ENCODE measurements around the gene CLN6.

CLN6 gene

GRCh38 chr15:68166847-68167246 is 62.7 kb downstream of the CLN6 start:
- no peak for TF ChIP-seq CTCF (IDR thresholded peaks at IDR 0.05)
- DNase-seq: no peak
- H3K4me1 Mint-ChIP-seq: no peaks in the 10 kb centered on the region
- no peaks in the 10 kb centered on the region for H3K9me3 Mint-ChIP-seq
- H3K4me3 Mint-ChIP-seq: no peak overlapping the region
- H3K36me3 Mint-ChIP-seq (ENCODE audit: low read depth): peaks cover 51% of the 10 kb centered on the region
- H3K27me3 Mint-ChIP-seq (ENCODE audit: low read depth, poor library complexity): no peaks in the 10 kb centered on the region
- H3K27ac Mint-ChIP-seq: no peak overlapping the region

GRCh38 chr15:68163191-68163590 is 66.3 kb downstream of the CLN6 start:
- Mint-ChIP-seq H3K27me3 (ENCODE audit: low read depth, poor library complexity) (no peaks in the 10 kb centered on the region), H3K4me1 (no peaks in the 10 kb centered on the region)

GRCh38 chr15:68158046-68158628 is 71.4 kb downstream of the CLN6 start:
- no peak overlapping the region for H3K27ac Mint-ChIP-seq
- no peak for DNase-seq
- no peak for TF ChIP-seq CTCF (IDR thresholded peaks at IDR 0.05)
- H3K9me3 Mint-ChIP-seq: peaks cover 14% of the 10 kb centered on the region
- peaks cover 14% of the 10 kb centered on the region for H3K4me1 Mint-ChIP-seq
- H3K36me3 Mint-ChIP-seq (ENCODE audit: low read depth): peaks cover 43% of the 10 kb centered on the region
- no peaks in the 10 kb centered on the region for H3K27me3 Mint-ChIP-seq (ENCODE audit: low read depth, poor library complexity)
- no peak overlapping the region for H3K4me3 Mint-ChIP-seq

More at GRCh38 chr15:68163191-68163590, 66.3 kb downstream of the CLN6 start:
- no peak overlapping the region for H3K4me3 Mint-ChIP-seq
- peaks cover 64% of the 10 kb centered on the region for H3K36me3 Mint-ChIP-seq (ENCODE audit: low read depth)
- no peak for DNase-seq
- no peak overlapping the region for H3K27ac Mint-ChIP-seq
- no peak for TF ChIP-seq CTCF (IDR thresholded peaks at IDR 0.05)
- H3K9me3 Mint-ChIP-seq: peaks cover 14% of the 10 kb centered on the region

- Mint-ChIP-seq H3K4me1 (peaks cover 21% of the 10 kb centered on the region), H3K9me3 (peaks cover 14% of the 10 kb centered on the region), H3K27ac (no peak overlapping the region), H3K27me3 (ENCODE audit: low read depth, poor library complexity) (no peaks in the 10 kb centered on the region), H3K36me3 (ENCODE audit: low read depth) (peaks cover 37% of the 10 kb centered on the region), H3K4me3 (no peak overlapping the region)
- DNase-seq: no peak
- TF ChIP-seq CTCF (IDR thresholded peaks at IDR 0.05): no peak
Observed at GRCh38 chr15:68157074-68157473, 72.5 kb downstream of the CLN6 start.

Measured in nephron progenitor cell (in vitro differentiated cells).